ENCODE measurements around the gene CRYBG1. TPM values are rescaled to one million over a fixed set of nuclear protein-coding genes. Genes with fewer than 3 reads are reported as not detected.
A peak's percentile ranks its signal among the peaks of the same experiment; 100 is the strongest.
"Not testable (repeated sequence)": the region's sequence is repeated elsewhere in the genome, so short reads cannot be mapped to it uniquely, and the experiment has no call there.

The CRYBG1 gene
- total and polyA plus RNA-seq, 8 donors = 2.3 to 9.2 (median 4.3) TPM

DNA sequence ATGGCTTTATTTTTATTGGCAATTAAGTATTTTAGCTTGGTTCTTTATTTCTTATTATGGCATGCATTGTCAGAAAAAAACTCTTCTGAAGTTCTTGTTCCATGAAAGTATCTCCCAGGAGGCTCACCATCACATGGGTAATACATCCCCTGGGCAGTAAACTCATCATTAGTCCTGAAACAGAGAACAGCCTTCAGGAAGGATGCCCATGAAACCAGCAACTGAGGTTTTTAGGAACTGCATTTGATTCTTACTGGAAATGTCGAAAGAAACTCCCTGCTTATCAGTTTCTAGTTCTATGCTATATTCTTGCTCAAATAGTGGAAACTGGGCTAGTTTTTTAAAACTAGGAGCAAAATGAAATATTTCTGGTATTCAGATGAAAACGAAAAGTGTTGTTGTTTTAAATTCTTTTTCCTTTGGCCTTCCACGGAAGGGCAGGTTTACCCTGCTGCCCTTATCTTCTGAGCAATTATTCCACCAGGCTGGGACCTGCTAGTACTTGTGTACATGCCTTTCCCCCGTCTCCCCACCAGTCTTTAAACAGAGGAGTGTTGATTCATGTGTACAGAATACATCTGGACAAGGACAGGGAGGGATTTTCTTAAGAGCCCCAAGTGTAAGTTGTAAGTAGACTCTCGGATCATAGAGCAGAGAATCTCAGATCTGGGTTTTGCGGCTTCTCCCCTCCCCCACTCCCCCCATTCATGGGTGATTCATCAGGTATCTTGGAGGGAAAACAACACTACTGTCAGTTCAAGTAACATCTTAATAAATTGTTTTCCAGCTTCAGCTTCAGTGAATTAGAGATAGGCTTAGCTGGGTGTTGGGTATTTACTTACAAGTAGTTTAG, 187.3 kb downstream of the CRYBG1 start:
- WGBS, 2 donors = 33 to 44% methylated on average over 6 of the region's 6 CpGs
- H3K9me3 ChIP-seq = no peaks in the 10 kb centered on the region
- intact Hi-C loops (cut with DNase I) = no loop called here
- H3K27me3 ChIP-seq = no peaks in the 10 kb centered on the region
- H3K4me3 ChIP-seq = no peak overlapping the region
- H3K36me3 ChIP-seq = no peaks in the 10 kb centered on the region
- TF ChIP-seq, protein P1, sequence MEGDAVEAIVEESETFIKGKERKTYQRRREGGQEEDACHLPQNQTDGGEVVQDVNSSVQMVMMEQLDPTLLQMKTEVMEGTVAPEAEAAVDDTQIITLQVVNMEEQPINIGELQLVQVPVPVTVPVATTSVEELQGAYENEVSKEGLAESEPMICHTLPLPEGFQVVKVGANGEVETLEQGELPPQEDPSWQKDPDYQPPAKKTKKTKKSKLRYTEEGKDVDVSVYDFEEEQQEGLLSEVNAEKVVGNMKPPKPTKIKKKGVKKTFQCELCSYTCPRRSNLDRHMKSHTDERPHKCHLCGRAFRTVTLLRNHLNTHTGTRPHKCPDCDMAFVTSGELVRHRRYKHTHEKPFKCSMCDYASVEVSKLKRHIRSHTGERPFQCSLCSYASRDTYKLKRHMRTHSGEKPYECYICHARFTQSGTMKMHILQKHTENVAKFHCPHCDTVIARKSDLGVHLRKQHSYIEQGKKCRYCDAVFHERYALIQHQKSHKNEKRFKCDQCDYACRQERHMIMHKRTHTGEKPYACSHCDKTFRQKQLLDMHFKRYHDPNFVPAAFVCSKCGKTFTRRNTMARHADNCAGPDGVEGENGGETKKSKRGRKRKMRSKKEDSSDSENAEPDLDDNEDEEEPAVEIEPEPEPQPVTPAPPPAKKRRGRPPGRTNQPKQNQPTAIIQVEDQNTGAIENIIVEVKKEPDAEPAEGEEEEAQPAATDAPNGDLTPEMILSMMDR (IDR thresholded peaks at IDR 0.05) = no peak
- ATAC-seq (peak in 3 of 4 donors; percentile 37 to 64 (median 39)), DNase-seq (no peak), FAIRE-seq (no peak)
- H3K27ac ChIP-seq = peak overlapping the region in 3 of 4 donors; percentile 7 to 34 (median 13)
- H3K4me1 ChIP-seq = peaks cover 0 to 18% (median 0%) of the 10 kb centered on the region in 3 donors

DNA sequence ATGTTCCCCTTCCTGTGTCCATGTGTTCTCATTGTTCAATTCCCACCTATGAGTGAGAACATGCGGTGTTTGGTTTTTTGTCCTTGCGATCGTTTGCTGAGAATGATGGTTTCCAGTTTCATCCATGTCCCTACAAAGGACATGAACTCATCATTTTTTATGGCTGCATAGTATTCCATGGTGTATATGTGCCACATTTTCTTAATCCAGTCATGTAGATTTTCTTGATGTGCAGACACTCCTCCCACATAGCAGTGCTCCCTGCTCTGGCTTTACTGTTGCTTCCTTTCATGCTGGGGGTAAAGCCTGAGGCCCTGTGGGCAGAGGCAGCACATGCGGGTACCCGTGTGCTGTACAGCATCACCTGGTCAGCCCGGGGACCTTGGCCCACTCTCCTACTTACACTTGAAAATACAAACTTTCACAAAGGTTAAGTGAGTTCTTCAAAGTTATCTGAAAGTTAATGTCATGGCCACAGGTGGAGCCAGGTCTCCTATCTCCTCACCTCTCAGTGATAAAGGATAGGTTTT, 188.5 kb downstream of the CRYBG1 start:
- H3K4me1 ChIP-seq = peaks cover 0 to 18% (median 0%) of the 10 kb centered on the region in 3 donors
- H3K4me3 ChIP-seq; intact Hi-C loops (cut with DNase I); H3K9me3 ChIP-seq; H3K36me3 ChIP-seq; DNase-seq; ATAC-seq; H3K27ac ChIP-seq; H3K27me3 ChIP-seq; FAIRE-seq: not testable (repeated sequence)
- WGBS, 2 donors = 84 to 87% methylated on average over 3 of the region's 6 CpGs

DNA sequence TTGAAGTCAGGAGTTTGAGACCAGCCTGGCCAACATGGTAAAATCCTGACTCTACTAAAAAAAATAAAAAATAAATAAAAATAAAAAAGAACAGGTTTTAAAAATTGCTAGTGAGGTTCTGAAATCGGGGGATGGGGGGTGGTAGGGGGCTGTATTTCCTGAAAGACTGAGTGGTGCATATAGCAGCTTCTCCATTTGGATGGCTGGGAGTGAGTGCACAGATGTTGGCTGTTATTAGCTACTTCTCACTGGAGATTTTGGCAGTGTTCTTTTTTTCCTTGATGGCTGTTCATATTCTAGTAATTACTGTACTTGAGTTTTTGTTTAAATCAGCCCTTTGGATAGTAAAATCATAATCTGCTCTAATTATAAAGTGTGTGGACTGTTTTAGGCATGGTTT, 189.0 kb downstream of the CRYBG1 start:
- ATAC-seq (no peak), DNase-seq (no peak), FAIRE-seq (no peak)
- intact Hi-C loops (cut with DNase I) = no loop called here
- no peaks in the 10 kb centered on the region for H3K36me3 ChIP-seq
- H3K4me1 ChIP-seq = peaks cover 0 to 18% (median 0%) of the 10 kb centered on the region in 3 donors
- no peaks in the 10 kb centered on the region for H3K9me3 ChIP-seq
- no peaks in the 10 kb centered on the region for H3K27me3 ChIP-seq
- 65 to 88% methylated on average over 1 of the region's 1 CpG for WGBS, 2 donors
- no peak overlapping the region for H3K4me3 ChIP-seq
- TF ChIP-seq, protein P1 (IDR thresholded peaks at IDR 0.05) = no peak
- H3K27ac ChIP-seq = no peak overlapping the region

DNA sequence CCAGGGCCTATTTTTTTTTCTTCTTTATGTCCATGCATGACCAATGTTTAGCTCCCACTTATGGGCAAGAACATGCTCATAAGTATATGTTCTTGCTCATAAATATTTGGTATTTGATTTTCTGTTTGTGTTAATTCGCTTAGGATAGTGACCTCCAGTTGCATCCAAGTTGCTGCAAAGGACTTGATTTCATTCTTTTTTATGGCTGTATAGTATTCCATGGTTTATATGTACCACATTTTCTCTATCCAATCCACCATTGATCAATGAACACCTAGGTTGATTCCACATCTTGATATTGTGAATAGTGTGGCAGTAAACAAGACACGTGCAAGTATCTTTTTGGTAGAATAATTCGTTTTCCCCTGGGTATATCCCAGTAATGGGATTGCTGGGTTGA, 190.6 kb downstream of the CRYBG1 start:
- H3K4me3 ChIP-seq = no peak overlapping the region
- intact Hi-C loops (cut with DNase I) = no loop called here
- peaks cover 0 to 14% (median 0%) of the 10 kb centered on the region in 3 donors for H3K4me1 ChIP-seq
- no peak for ATAC-seq
- no peaks in the 10 kb centered on the region for H3K9me3 ChIP-seq
- H3K36me3 ChIP-seq = no peaks in the 10 kb centered on the region
- WGBS, 2 donors = 86 to 96% methylated on average over 3 of the region's 3 CpGs
- H3K27me3 ChIP-seq = no peaks in the 10 kb centered on the region
- no peak for FAIRE-seq
- H3K27ac ChIP-seq = no peak overlapping the region
- DNase-seq = no peak
- TF ChIP-seq, protein P1 (IDR thresholded peaks at IDR 0.05) = no peak

DNA sequence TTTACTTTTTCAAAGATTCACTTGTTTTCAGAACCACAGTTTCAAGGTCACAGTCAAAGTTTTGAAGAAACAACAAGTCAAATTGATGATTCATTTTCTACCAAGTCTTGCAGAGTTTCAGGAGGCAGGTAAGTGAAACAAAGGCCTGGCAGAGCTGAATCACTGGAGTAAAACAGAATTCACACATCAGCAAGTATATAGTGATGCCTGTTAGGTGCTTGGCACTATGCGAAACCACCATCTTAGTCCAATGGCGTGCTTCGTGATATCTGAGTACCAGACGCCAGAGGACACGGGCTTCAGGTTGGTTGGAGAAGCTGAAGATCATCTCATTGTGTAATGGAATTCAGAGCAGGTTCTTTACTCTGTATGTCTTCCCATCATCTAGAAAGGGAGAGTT, 192.9 kb downstream of the CRYBG1 start:
- Histone ChIP-seq H3K4me1 (peaks cover 0 to under 1% (median 0%) of the 10 kb centered on the region in 3 donors), H3K27me3 (no peaks in the 10 kb centered on the region), H3K4me3 (no peak overlapping the region), H3K9me3 (no peaks in the 10 kb centered on the region), H3K27ac (no peak overlapping the region), H3K36me3 (no peaks in the 10 kb centered on the region)
- TF ChIP-seq, protein P1 (IDR thresholded peaks at IDR 0.05) = no peak
- DNase-seq (no peak), ATAC-seq (no peak), FAIRE-seq (no peak)
- WGBS, 2 donors = 95% methylated on average over 5 of the region's 5 CpGs
- intact Hi-C loops (cut with DNase I) = no loop called here

Measured in pancreas (tissue), 10 donors.